NB4 (cell line): ENCODE data around the gene PXN.

Source experiments
- CTCF ChIP-seq: IDR thresholded peaks from one replicate; pipeline ENCODE4 v1.5.1; 2012; ENCODE audit warnings: low read depth, low read length
- MAX ChIP-seq: IDR thresholded peaks from 2 replicates; pipeline ENCODE4 v1.6.1; 2011; ENCODE audit warnings: low read depth, low read length

DNA sequence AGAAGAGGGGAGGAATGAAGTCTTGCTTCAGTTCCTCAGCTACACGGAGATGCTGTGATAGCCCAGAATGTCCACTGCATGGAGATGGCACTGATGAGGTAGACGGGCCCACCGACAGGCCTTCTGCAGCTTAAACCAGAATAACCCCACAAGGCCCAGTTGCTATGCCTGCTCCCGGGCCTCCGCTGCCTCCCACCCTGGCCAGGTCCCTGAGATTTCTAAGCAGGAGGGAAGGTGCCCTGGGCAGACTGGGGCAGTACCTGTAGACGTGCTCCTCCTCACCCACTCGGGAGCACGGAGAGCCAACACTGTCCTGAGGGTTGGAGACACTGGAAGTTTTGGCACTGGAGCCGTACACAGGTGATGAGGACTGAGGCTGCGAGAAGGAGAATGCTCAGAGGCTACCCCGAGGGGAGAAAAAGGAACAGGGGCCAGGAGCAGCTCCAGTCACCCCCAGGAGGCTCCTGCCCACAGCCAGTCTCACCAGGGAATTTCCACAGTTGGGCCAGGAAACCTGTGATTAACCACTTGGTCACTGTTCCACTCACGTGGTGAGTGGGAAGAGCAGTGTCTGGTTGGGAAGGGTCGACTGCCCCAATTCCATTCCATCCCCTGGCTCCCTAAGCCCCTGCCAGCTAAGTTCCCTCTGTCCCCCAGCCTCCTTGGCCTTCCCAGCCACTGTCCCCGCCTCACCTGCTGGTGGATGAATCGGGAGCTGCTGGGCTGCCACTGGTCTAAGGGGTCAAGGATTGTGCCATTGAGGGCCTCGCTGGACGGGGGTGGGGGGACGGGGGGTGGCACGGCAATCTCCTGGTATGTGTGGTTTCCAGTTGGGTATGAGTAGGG lies 41.8 kb downstream of the PXN start:
- TF ChIP-seq CTCF (no peak), MAX (no peak)
